HEK293 (cell line): ENCODE results near the gene SH2B2.
"Not testable (repeated sequence)": the region's sequence is repeated elsewhere in the genome, so short reads cannot be mapped to it uniquely, and the experiment has no call there.

Experiments used
- PATZ1 ChIP-seq: fragments of 450-650 bp; formaldehyde crosslinking; IDR thresholded peaks from 2 replicates; pipeline ENCODE4 v1.5.1; 2016; ENCODE audit warnings: missing biosample characterization, missing genetic modification characterization
- ZBTB1 ChIP-seq: fragments of 450-650 bp; formaldehyde crosslinking; IDR thresholded peaks from 2 replicates; pipeline ENCODE4 v1.5.1; 2016; ENCODE audit warnings: missing biosample characterization, missing genetic modification characterization
- ZNF302 ChIP-seq: fragments of 450-650 bp; formaldehyde crosslinking; IDR thresholded peaks from 2 replicates; pipeline ENCODE4 v1.5.1; 2016; ENCODE audit warnings: missing biosample characterization, missing genetic modification characterization, low read depth
- ZNF350 ChIP-seq: fragments of 450-650 bp; formaldehyde crosslinking; IDR thresholded peaks from 2 replicates; pipeline ENCODE4 v1.5.0; 2017; ENCODE audit warnings: missing biosample characterization, mild to moderate bottlenecking, missing genetic modification characterization
- ZNF513 ChIP-seq: fragments of 450-650 bp; IDR thresholded peaks from 2 replicates; pipeline ENCODE4 v1.5.1; 2018; ENCODE audit warnings: missing biosample characterization, missing genetic modification characterization
- ZNF529 ChIP-seq: fragments of 450-650 bp; formaldehyde crosslinking; IDR thresholded peaks from 2 replicates; pipeline ENCODE4 v1.5.1; 2017; ENCODE audit warnings: missing genetic modification characterization, missing biosample characterization; ENCODE audit not compliant: insufficient replicate concordance
- ZNF776 ChIP-seq: fragments of 450-650 bp; formaldehyde crosslinking; IDR thresholded peaks from 2 replicates; pipeline ENCODE4 v1.5.0; 2017; ENCODE audit warnings: missing biosample characterization, missing genetic modification characterization, borderline replicate concordance
- TF ChIP-seq, protein P1 (sequence below): IDR thresholded peaks from 2 replicates; pipeline ENCODE4 v1.6.1; 2011; ENCODE audit warnings: mild to moderate bottlenecking, low read depth, low read length, borderline replicate concordance
- TF ChIP-seq, protein P2 (sequence below): fragments of 450-650 bp; formaldehyde crosslinking; IDR thresholded peaks from 2 replicates; pipeline ENCODE4 v1.5.1; 2016; ENCODE audit warnings: missing biosample characterization, missing genetic modification characterization
- TF ChIP-seq, protein P3 (sequence below): sonication (generic); formaldehyde crosslinking; IDR thresholded peaks from 2 replicates; pipeline ENCODE4 v1.8.1; 2022; ENCODE audit warnings: mild to moderate bottlenecking, moderate library complexity, missing genetic modification reagents
- TF ChIP-seq, protein P4 (sequence below): fragments of 450-650 bp; formaldehyde crosslinking; IDR thresholded peaks from 2 replicates; pipeline ENCODE4 v1.5.1; 2017; ENCODE audit warnings: missing biosample characterization, missing genetic modification characterization

DNA sequence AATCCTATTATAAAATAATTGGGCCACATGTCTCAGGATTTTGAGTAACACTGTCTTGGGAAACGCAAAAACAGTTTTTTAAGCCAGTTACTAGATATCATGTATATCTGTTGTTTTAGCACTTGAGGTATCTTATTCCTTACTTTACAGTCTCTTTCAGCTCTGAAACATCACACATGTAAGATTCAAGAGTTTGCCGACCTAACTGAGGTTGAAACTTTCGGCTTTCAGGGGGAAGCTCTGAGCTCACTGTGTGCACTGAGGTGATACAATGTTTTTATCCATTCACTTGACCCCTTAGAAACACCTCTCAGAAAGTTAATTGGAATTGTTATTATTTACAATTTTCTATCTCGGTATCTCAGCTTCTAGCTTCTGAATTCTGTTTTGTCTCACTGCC is 50.8 kb downstream of the SH2B2 start:
- not testable (repeated sequence) for TF ChIP-seq ZNF529 (tag by site-specific recombination); ZNF513 (tag by site-specific recombination); ZBTB1 (tag by site-specific recombination); PATZ1; ZNF776 (tag by site-specific recombination); ZNF302 (tag by site-specific recombination); ZNF350 (tag by site-specific recombination)
- TF ChIP-seq, protein P1, sequence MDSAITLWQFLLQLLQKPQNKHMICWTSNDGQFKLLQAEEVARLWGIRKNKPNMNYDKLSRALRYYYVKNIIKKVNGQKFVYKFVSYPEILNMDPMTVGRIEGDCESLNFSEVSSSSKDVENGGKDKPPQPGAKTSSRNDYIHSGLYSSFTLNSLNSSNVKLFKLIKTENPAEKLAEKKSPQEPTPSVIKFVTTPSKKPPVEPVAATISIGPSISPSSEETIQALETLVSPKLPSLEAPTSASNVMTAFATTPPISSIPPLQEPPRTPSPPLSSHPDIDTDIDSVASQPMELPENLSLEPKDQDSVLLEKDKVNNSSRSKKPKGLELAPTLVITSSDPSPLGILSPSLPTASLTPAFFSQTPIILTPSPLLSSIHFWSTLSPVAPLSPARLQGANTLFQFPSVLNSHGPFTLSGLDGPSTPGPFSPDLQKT = not testable (repeated sequence)
- TF ChIP-seq, protein P2, sequence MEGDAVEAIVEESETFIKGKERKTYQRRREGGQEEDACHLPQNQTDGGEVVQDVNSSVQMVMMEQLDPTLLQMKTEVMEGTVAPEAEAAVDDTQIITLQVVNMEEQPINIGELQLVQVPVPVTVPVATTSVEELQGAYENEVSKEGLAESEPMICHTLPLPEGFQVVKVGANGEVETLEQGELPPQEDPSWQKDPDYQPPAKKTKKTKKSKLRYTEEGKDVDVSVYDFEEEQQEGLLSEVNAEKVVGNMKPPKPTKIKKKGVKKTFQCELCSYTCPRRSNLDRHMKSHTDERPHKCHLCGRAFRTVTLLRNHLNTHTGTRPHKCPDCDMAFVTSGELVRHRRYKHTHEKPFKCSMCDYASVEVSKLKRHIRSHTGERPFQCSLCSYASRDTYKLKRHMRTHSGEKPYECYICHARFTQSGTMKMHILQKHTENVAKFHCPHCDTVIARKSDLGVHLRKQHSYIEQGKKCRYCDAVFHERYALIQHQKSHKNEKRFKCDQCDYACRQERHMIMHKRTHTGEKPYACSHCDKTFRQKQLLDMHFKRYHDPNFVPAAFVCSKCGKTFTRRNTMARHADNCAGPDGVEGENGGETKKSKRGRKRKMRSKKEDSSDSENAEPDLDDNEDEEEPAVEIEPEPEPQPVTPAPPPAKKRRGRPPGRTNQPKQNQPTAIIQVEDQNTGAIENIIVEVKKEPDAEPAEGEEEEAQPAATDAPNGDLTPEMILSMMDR (tag by site-specific recombination) = not testable (repeated sequence)
- TF ChIP-seq, protein P3, sequence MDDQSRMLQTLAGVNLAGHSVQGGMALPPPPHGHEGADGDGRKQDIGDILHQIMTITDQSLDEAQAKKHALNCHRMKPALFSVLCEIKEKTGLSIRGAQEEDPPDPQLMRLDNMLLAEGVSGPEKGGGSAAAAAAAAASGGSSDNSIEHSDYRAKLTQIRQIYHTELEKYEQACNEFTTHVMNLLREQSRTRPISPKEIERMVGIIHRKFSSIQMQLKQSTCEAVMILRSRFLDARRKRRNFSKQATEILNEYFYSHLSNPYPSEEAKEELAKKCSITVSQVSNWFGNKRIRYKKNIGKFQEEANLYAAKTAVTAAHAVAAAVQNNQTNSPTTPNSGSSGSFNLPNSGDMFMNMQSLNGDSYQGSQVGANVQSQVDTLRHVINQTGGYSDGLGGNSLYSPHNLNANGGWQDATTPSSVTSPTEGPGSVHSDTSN (CRISPR knock-in tag) = not testable (repeated sequence)
- TF ChIP-seq, protein P4, sequence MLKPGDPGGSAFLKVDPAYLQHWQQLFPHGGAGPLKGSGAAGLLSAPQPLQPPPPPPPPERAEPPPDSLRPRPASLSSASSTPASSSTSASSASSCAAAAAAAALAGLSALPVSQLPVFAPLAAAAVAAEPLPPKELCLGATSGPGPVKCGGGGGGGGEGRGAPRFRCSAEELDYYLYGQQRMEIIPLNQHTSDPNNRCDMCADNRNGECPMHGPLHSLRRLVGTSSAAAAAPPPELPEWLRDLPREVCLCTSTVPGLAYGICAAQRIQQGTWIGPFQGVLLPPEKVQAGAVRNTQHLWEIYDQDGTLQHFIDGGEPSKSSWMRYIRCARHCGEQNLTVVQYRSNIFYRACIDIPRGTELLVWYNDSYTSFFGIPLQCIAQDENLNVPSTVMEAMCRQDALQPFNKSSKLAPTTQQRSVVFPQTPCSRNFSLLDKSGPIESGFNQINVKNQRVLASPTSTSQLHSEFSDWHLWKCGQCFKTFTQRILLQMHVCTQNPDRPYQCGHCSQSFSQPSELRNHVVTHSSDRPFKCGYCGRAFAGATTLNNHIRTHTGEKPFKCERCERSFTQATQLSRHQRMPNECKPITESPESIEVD (tag by site-specific recombination) = not testable (repeated sequence)
